Neutrophil (primary cell): ENCODE results near the gene WWP2.

Experiments used
- H3K27ac ChIP-seq: fragments of 200-600 bp; sonication (generic); 2 replicates; pipeline ENCODE4 v1.5.1; 2016; ENCODE audit warnings: mild to moderate bottlenecking, moderate library complexity
- H3K27me3 ChIP-seq: fragments of 200-600 bp; sonication (generic); 2 replicates; pipeline ENCODE4 v1.6.0; 2016; ENCODE audit warnings: mild to moderate bottlenecking
- H3K36me3 ChIP-seq: fragments of 200-600 bp; sonication (generic); 2 replicates; pipeline ENCODE4 v1.5.1; 2017
- H3K4me1 ChIP-seq, 2 experiments: fragments of 200-600 bp in 1 of 2; sonication (generic) in 1 of 2; 1 replicate in 1 of 2; 2 replicates in 1 of 2; pipeline versions ENCODE4 v1.5.1 to v1.6.1; 2013 to 2016; ENCODE audit warnings: low read depth in 1 of 2, low read length in 1 of 2, mild to moderate bottlenecking in 1 of 2, moderate library complexity in 1 of 2; ENCODE audit not compliant: control insufficient read depth in 1 of 2, insufficient read depth in 1 of 2
- H3K4me3 ChIP-seq, 2 experiments: fragments of 200-600 bp in 1 of 2; sonication (generic) in 1 of 2; 1 replicate in 1 of 2; 2 replicates in 1 of 2; pipeline ENCODE4 v1.5.1; 2013 to 2016; ENCODE audit warnings: low read depth in 1 of 2, low read length in 1 of 2, mild to moderate bottlenecking in 1 of 2, moderate library complexity in 1 of 2
- H3K9me3 ChIP-seq: fragments of 200-600 bp; sonication (generic); 2 replicates; pipeline ENCODE4 v1.5.1; 2016
- CTCF ChIP-seq: fragments of 200-600 bp; sonication (generic); IDR thresholded peaks from 2 replicates; pipeline ENCODE4 v1.5.1; 2016; ENCODE audit warnings: antibody characterized with exemption

WWP2 gene

GRCh38 chr16:69932228-69932627 lies 170.1 kb downstream of the WWP2 start:
- Histone ChIP-seq H3K36me3 (peaks cover 99% of the 10 kb centered on the region), H3K27ac (no peak overlapping the region), H3K27me3 (no peaks in the 10 kb centered on the region), H3K4me3 (no peak overlapping the region), H3K4me1 (no peaks in the 10 kb centered on the region), H3K9me3 (no peaks in the 10 kb centered on the region)
- no peak for TF ChIP-seq CTCF

DNA sequence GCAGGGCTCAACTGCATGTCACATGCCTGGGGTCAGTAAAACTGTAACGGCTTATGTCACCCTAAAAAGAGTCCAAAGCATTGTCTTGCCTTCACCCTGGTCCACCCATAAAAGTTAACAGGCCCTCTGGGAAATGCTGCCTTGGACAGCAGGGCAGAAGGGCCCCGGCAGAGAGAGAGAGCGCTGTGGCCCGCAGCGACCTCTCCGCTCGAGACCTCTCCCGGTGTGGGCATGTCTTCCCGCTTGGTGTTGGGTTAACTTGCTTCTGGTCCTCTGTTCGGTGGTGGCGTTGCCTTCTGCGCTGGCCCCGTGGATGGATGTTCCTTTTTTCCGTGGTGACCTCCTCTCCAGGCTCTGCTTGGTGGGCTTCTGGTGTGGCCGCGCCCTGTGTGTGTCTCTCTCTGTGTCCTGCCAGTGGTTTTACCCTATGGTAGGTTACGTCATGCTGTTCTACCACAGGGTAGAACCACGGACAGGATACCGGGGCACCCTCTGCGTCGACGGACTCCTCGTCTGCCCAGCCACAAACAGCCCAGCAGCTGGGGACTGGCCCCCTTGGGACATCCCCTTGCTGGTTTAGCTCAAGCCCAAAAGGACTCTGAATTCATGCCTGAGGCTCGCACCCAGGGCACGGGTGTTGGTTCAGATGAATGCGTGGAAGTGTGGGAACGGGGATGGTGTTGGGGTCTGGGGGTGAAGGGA lies 170.7 kb downstream of the WWP2 start:
- TF ChIP-seq CTCF: no peak
- no peaks in the 10 kb centered on the region for H3K4me1 ChIP-seq
- no peaks in the 10 kb centered on the region for H3K9me3 ChIP-seq
- H3K27me3 ChIP-seq: no peaks in the 10 kb centered on the region
- no peak overlapping the region for H3K4me3 ChIP-seq
- peaks cover 99% of the 10 kb centered on the region for H3K36me3 ChIP-seq
- no peak overlapping the region for H3K27ac ChIP-seq

- Histone ChIP-seq H3K27ac (no peak overlapping the region), H3K36me3 (peaks cover 100% of the 10 kb centered on the region), H3K9me3 (no peaks in the 10 kb centered on the region), H3K27me3 (no peaks in the 10 kb centered on the region), H3K4me1 (no peaks in the 10 kb centered on the region), H3K4me3 (no peak overlapping the region)
- TF ChIP-seq CTCF: no peak
Measured at GRCh38 chr16:69934044-69934443, 171.9 kb downstream of the WWP2 start.

DNA sequence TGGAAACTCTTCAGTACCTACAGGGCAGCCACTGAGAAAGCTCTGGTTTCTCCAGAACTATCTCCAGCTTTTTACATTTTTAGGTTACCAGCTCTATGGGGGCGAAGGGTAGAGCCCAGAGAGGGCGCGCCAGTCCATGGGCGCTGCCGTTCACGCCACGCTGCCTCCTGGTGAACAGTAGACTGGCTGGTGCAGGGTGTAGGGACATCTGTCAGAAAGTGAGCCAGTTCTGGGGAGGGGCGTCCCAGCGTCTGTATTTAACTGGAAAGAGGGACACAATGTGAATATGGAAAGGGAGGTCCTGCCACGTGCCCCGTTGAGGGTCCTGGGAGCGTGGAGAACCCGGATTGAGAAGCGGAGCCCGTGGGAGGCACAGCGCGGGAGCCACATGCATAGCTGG lies 172.6 kb downstream of the WWP2 start:
- H3K9me3 ChIP-seq: no peaks in the 10 kb centered on the region
- H3K27me3 ChIP-seq: no peaks in the 10 kb centered on the region
- H3K36me3 ChIP-seq: peaks cover 100% of the 10 kb centered on the region
- no peaks in the 10 kb centered on the region for H3K4me1 ChIP-seq
- TF ChIP-seq CTCF: no peak
- no peak overlapping the region for H3K4me3 ChIP-seq
- no peak overlapping the region for H3K27ac ChIP-seq

GRCh38 chr16:69935278-69935711 lies 173.2 kb downstream of the WWP2 start:
- Histone ChIP-seq H3K36me3 (peaks cover 100% of the 10 kb centered on the region), H3K27ac (no peak overlapping the region), H3K27me3 (no peaks in the 10 kb centered on the region), H3K4me3 (no peak overlapping the region), H3K9me3 (no peaks in the 10 kb centered on the region), H3K4me1 (no peaks in the 10 kb centered on the region)
- no peak for TF ChIP-seq CTCF
